Epidermal melanocyte (primary cell): ENCODE results near the gene APLF.
"Not testable (repeated sequence)": the region's sequence is repeated elsewhere in the genome, so short reads cannot be mapped to it uniquely, and the experiment has no call there.

ENCODE experiments used
- DNase-seq: peaks from one replicate; pipeline ENCODE4 v3.0.0; 2011; ENCODE audit warnings: low spot score; ENCODE audit not compliant: insufficient read length

Gene APLF

GRCh38 chr2:68475576-68475975, 8.2 kb downstream of the APLF start:
- no peak for DNase-seq

DNA sequence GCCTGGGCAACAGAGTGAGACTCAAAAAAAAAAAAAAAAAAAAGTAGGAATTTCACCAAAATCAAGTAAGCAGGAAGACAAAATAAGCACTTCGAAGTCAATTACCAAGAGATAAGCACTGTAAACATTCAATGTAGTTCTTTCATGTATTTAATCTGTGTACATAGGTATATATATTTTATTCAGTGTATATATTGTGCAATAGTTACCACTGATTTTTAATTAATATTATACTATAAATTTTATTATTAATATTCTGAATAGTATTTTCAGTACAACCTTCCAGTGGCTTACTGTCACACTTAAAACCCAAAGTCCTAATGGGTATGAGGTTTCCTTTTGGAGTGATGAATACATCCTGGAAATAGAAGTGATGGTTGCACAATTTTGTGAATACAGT, 9.1 kb downstream of the APLF start:
- DNase-seq = no peak

GRCh38 chr2:68478688-68479087, 11.3 kb downstream of the APLF start:
- DNase-seq = no peak

DNA sequence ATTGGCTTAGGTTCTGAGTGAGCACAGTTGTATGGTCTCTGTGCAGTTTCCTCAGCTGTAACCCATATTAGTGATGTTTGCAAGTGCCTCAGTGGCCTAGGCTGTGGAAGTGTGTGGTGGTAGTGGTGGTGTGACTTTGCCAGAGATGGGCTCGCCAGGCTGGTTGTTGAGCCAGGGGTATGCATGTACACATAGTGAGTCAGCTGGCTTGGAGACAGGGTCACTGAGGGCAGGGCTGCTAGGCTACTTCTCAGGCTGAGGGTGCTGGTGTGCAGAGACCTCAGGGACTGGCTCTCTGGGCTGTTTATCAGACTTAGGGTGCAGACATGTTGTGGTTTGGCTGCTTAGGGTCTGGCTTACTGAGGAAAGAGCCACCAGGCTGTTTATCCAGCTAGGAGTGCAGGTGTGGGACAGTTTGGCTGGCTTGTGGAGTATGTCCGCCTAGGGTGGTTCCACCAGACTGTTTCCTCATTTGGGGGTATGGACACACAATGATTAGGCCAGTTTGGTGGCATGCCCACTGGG, 15.0 kb downstream of the APLF start:
- DNase-seq = no peak

DNA sequence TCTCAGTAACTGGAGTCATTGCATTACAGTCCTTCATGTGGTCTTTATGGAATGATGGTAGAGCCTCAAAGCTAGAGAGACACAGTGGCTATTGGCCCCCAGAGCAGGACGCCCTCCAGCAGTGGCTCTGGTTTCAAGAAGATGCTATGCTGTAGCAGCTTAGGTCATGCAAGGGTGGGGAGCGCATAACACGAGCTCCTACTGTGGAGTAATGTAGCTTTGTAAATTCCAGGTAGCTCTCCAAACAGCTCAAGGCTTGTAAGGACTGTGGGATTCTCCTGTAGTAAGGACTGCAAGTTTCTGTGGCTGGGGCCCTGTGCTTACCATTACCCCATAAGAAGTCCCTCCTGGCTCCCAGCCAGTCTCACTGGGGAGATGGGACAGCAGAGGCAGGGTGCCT, 15.6 kb downstream of the APLF start:
- no peak for DNase-seq

- peak; percentile 28 for DNase-seq
Observed at GRCh38 chr2:68487773-68488355, 20.5 kb downstream of the APLF start.

DNA sequence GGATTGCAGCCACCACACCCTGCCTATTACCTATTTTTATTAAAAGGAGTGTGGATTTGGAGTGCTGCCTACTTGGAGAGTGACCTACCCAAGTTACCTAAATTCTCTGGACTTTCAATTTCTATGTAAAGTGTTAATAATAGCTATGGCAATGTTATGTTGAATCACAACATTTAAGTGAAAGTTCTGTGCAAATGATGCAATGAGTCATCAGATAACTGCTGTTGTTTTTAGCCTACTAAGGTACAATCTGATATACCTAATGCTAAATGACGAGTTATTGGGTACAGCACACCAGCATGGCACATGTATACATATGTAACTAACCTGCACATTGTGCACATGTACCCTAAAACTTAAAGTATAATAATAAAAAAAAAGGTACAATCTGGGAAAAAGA, 21.2 kb downstream of the APLF start:
- not testable (repeated sequence) for DNase-seq

DNA sequence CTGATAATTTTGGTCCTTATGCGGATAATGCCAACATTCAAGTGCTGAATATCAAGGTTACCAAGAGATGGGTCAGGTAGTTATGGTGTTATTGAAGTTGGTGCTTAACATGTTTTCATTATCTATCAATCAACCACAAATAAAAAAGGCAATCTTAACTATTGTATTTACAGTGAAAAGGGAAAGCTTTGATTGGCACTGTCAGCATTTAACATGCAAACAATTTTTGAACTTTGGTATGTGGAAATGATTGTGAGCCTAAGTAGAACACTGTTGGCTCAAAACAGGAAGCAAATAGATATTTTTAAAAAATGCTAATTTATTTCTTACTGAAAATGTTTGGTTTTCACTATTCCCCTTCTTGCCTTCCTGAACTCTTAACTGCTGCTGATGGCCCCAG, 21.9 kb downstream of the APLF start:
- DNase-seq = no peak

- DNase-seq = no peak
Observed at GRCh38 chr2:68491582-68491981, 24.2 kb downstream of the APLF start.

DNA sequence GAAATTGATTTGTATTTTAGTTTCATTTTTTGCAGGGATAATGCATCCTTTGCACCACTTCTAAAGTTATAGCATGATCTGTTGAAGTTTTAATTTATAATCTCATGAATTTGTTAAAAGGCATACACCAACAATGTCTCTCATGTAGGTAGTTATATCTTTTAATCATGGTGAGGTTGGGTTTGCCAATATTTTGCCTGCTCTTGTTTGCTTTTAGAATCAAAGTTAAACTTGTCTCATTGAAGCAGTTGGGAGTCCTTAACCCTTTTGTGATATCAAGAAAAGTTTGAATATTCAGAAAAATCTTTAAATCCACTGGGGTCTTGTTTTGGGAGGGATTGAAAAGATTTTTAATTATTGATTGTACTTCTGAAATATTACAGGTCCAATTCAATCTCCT, 31.7 kb downstream of the APLF start:
- DNase-seq = no peak

DNA sequence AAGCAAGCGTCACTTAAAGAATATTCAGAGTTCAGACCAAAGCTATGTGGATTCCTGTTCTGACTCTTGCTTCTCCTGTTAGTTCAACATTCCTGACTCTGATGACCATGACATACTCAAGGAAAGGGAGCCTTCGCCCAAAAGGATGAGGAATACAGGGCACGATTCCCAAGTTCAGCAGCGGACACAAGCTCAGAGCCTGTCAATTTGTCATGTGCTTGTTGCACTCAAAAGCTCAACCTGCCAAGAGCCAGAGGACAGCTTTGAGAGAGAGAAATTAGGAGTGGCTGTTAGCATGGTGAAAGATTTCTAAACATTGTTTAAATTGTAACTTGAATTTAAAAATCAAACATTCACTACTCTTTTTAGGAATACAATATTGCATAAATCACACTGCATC, 33.3 kb downstream of the APLF start:
- no peak for DNase-seq

- no peak for DNase-seq
Observed at GRCh38 chr2:68501768-68502167, 34.4 kb downstream of the APLF start.

DNA sequence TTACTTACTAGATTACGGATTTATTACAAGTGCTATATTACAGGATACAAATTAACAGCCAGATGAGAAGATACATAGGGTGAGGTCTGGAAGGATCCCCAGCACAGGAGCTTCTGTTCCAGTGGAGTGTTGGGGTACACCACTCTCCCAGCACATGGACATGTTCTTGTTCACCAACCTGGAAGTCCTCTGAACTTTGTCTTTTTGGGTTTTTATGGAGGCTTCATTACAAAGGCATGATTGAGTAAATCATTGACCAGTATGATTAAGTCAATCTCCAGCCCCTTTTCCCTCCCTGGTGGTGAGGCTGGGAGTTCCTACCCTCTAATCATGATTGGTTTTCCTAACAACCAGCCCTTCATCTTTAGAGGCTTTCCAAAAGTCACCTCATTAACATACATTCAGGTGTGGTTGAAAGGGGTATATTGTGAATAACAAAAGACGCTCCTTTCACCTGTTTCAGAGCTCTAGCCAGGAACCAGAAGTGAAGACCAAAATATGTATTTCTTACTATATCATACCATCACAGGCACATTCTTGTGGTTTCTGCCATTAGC, 38.3 kb downstream of the APLF start:
- DNase-seq = no peak

DNA sequence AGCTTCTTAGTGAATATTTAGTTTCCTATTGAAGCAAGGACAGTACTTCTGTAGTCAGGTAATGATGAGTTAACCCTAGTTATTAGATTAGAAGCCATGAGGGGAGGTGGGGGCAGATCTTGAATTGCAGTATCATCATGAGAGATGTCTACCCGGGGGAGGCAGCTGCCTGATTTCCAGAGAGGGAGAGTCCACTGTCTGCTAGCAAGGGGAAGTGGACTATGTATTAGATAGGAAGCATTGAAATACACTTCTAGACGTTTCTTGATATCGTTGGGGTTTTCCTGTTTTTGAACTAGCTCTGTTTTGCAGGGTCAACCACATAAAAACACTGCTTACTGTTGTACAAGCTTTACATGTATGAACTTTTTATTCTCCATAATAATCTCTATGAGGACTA, 38.8 kb downstream of the APLF start:
- DNase-seq = no peak

- no peak for DNase-seq
Observed at GRCh38 chr2:68512326-68512725, 44.9 kb downstream of the APLF start.

GRCh38 chr2:68512966-68513365, 45.6 kb downstream of the APLF start:
- DNase-seq = no peak

GRCh38 chr2:68514316-68514929, 47.0 kb downstream of the APLF start:
- DNase-seq = no peak

GRCh38 chr2:68516051-68516955, 48.9 kb downstream of the APLF start:
- no peak for DNase-seq

DNA sequence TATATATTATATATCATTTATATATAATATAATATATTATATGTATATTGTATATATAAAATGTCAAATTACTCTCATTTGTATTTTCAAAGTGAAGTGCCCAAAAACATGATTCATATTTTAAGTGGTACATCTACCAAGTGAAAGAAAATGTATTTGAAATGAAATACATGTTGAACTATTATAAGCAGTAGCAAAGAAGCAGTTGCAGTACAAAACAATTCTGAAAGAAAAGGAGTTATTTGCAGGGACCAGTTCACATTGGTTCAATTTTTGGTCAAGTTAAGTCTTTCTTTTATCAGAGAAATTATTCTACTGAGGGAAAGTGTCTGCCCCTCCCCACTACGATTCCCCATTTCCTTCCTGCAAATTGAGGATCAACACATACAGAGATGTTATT, 51.9 kb downstream of the APLF start:
- no peak for DNase-seq

GRCh38 chr2:68521037-68521436, 53.7 kb downstream of the APLF start:
- no peak for DNase-seq

GRCh38 chr2:68526943-68527342, 59.6 kb downstream of the APLF start:
- not testable (repeated sequence) for DNase-seq
